ENCODE data around the gene SLC25A12. TPM values are rescaled to one million over a fixed set of nuclear protein-coding genes. Genes with fewer than 3 reads are reported as not detected.

SLC25A12 gene
- total and polyA plus RNA-seq, 10 of the 15 experiments (the other 5 are each of a cell fraction or from before 2014, with no cell fraction given), result 20.9 to 50.0 (median 33.0) TPM

- ChIA-PET SMC1A (ENCODE audit: uncharacterized antibody, unreplicated experiment) (interaction anchor here (0.6 kb wide), 1 partner anchor 228 kb away, joined by 3 read pairs; no protein-coding TSS in a partner anchor), RAD21 (ENCODE audit: unreplicated experiment) (no interaction called here), POLR2A (no interaction called here), CTCF (interaction anchor here (1.3 kb wide), 1 partner anchor 73 kb away, joined by 3 read pairs; no protein-coding TSS in a partner anchor)
- FAIRE-seq (no peak), DNase-seq (ENCODE audit: low read depth, low spot score) (no peak), ATAC-seq (no peak)
- intact Hi-C loops (cut with micrococcal nuclease; ENCODE audit: unreplicated experiment) (no loop called here), in situ Hi-C loops (cut with MboI) (no loop called here)
- Histone ChIP-seq H3K36me3 (ENCODE audit: control insufficient read depth in 2 of 2, insufficient read depth in 2 of 2, low read length in 1 of 2) (peaks cover 0 to 3% of the 10 kb centered on the region in 2 experiments; a peak in 1 of 4 replicates), H3K27me3 (replicated peaks in 1 of 2; ENCODE audit: control insufficient read depth in 2 of 2, insufficient read depth in 2 of 2, low read length in 1 of 2) (no peaks in the 10 kb centered on the region), H3K4me1 (ENCODE audit: control insufficient read depth, insufficient read depth, low read length) (no peaks in the 10 kb centered on the region), H3K27ac (ENCODE audit: control insufficient read depth, insufficient read depth) (no peak overlapping the region), H3K4me3 (no peak overlapping the region), H4K20me1 (ENCODE audit: control insufficient read depth, insufficient read depth) (no peaks in the 10 kb centered on the region), H3K79me2 (ENCODE audit: control insufficient read depth, insufficient read depth, low read length) (no peaks in the 10 kb centered on the region), H3K4me2 (ENCODE audit: control insufficient read depth, insufficient read depth) (no peak overlapping the region), H3K9ac (ENCODE audit: control insufficient read depth, insufficient read depth, low read length) (no peak overlapping the region), H3K9me3 (replicated peaks; ENCODE audit: control insufficient read depth, insufficient read depth, low read length) (no peaks in the 10 kb centered on the region), H2AFZ (ENCODE audit: control insufficient read depth, low read depth, low read length) (no peak overlapping the region)
- no TSS peak for BruUV-seq (replicated peaks)
- 99% methylated on average over 3 of the region's 3 CpGs for WGBS (ENCODE audit: insufficient coverage, insufficient replicate concordance, low lambda C conversion rate, missing lambda C conversion rate)
- TF ChIP-seq, protein P1, sequence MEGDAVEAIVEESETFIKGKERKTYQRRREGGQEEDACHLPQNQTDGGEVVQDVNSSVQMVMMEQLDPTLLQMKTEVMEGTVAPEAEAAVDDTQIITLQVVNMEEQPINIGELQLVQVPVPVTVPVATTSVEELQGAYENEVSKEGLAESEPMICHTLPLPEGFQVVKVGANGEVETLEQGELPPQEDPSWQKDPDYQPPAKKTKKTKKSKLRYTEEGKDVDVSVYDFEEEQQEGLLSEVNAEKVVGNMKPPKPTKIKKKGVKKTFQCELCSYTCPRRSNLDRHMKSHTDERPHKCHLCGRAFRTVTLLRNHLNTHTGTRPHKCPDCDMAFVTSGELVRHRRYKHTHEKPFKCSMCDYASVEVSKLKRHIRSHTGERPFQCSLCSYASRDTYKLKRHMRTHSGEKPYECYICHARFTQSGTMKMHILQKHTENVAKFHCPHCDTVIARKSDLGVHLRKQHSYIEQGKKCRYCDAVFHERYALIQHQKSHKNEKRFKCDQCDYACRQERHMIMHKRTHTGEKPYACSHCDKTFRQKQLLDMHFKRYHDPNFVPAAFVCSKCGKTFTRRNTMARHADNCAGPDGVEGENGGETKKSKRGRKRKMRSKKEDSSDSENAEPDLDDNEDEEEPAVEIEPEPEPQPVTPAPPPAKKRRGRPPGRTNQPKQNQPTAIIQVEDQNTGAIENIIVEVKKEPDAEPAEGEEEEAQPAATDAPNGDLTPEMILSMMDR (IDR thresholded peaks at IDR 0.05 in 2 of 3, conservative IDR thresholded peaks at IDR 0.05 in 1 of 3; ENCODE audit: control insufficient read depth in 2 of 3, extremely low read depth in 1 of 3, insufficient read depth in 1 of 3, low read depth in 3 of 3, low read length in 3 of 3), result no peak
- TF ChIP-seq NR2C1 (IDR thresholded peaks at IDR 0.05) (no peak), RELB (IDR thresholded peaks at IDR 0.05; ENCODE audit: low read depth) (no peak), LARP7 (IDR thresholded peaks at IDR 0.05) (no peak), SMC3 (IDR thresholded peaks at IDR 0.05; ENCODE audit: borderline replicate concordance, low read length) (no peak), ZSCAN29 (IDR thresholded peaks at IDR 0.05) (no peak), NFYA (IDR thresholded peaks at IDR 0.05; ENCODE audit: borderline replicate concordance, low read depth, low read length) (no peak), PRDM15 (CRISPR knock-in tag; IDR thresholded peaks at IDR 0.05) (no peak), PAX5 (IDR thresholded peaks at IDR 0.05; ENCODE audit: borderline replicate concordance, low read depth, low read length) (no peak), ASH2L (IDR thresholded peaks at IDR 0.05; ENCODE audit: borderline replicate concordance, low read depth) (no peak), TCF7 (IDR thresholded peaks at IDR 0.05; ENCODE audit: borderline replicate concordance) (no peak), STAT1 (conservative IDR thresholded peaks at IDR 0.05) (no peak)
- TF ChIP-seq, protein P2, sequence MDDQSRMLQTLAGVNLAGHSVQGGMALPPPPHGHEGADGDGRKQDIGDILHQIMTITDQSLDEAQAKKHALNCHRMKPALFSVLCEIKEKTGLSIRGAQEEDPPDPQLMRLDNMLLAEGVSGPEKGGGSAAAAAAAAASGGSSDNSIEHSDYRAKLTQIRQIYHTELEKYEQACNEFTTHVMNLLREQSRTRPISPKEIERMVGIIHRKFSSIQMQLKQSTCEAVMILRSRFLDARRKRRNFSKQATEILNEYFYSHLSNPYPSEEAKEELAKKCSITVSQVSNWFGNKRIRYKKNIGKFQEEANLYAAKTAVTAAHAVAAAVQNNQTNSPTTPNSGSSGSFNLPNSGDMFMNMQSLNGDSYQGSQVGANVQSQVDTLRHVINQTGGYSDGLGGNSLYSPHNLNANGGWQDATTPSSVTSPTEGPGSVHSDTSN (IDR thresholded peaks at IDR 0.05; ENCODE audit: insufficient replicate concordance, low read depth, low read length), result no peak
Measured at GRCh38 chr2:171778515-171778914, 115.5 kb downstream of the SLC25A12 start.
